Lung (tissue), 12 donors: ENCODE data around the gene COX4I1. TPM values are rescaled to one million over a fixed set of nuclear protein-coding genes. Genes with fewer than 3 reads are reported as not detected.

Experiments
- ATAC-seq: fragments of 200-7000 bp; cut with Tn5 transposase; one replicate; pipeline ENCODE4 v1.9.1; 2020; ENCODE audit warnings: moderate number of reproducible peaks; ENCODE audit not compliant: insufficient read depth, low FRiP score
- DNase-seq, 3 donors: peaks; one replicate each; pipeline ENCODE4 v3.0.0-alpha.2; 2013 to 2017
- H3K27ac ChIP-seq, 2 donors: one replicate each; pipeline ENCODE4 v1.5.1; 2013; ENCODE audit warnings: mild to moderate bottlenecking in 2 of 2, moderate library complexity in 2 of 2, control low read depth in 1 of 2, inconsistent platforms in 1 of 2, low read depth in 1 of 2, low read length in 1 of 2
- H3K27me3 ChIP-seq, 3 donors: one replicate each; pipeline ENCODE4 v1.5.1; 2013; ENCODE audit warnings: low read length in 2 of 3; ENCODE audit not compliant: control insufficient read depth in 3 of 3, insufficient read depth in 3 of 3
- H3K36me3 ChIP-seq, 4 donors: one replicate each; pipeline ENCODE4 v1.5.1; 2013; ENCODE audit warnings: low read length in 4 of 4, mild to moderate bottlenecking in 1 of 4, moderate library complexity in 1 of 4; ENCODE audit not compliant: control insufficient read depth in 4 of 4, insufficient read depth in 4 of 4
- H3K4me1 ChIP-seq, 5 donors: one replicate each; pipeline ENCODE4 v1.5.1; 2013; ENCODE audit warnings: low read length in 5 of 5, mild to moderate bottlenecking in 2 of 5, moderate library complexity in 1 of 5; ENCODE audit not compliant: control insufficient read depth in 5 of 5, insufficient read depth in 5 of 5
- H3K4me3 ChIP-seq: one replicate; pipeline ENCODE4 v1.5.1; 2013; ENCODE audit warnings: mild to moderate bottlenecking, control low read depth, moderate library complexity
- H3K9ac ChIP-seq, 2 donors: one replicate each; pipeline ENCODE4 v1.5.1; 2013; ENCODE audit warnings: low read length in 2 of 2, control low read depth in 1 of 2; ENCODE audit not compliant: insufficient read depth in 1 of 2
- H3K9me3 ChIP-seq, 4 donors: one replicate each; pipeline ENCODE4 v1.5.1; 2013; ENCODE audit warnings: low read length in 3 of 4, mild to moderate bottlenecking in 1 of 4, moderate library complexity in 1 of 4; ENCODE audit not compliant: control insufficient read depth in 4 of 4, insufficient read depth in 3 of 4
- WGBS, 2 donors: extraction: QIAGEN DNeasy Blood & Tissue Kit; methylation state at CpG; one replicate each; pipeline ENCODE4 v1.1.7; 2013; 5-methylcytosine and 5-hydroxymethylcytosine counted together
- polyA plus RNA-seq, 2 donors: library from polyadenylated mRNA; stranded (reverse); fragments of 200-250 nt; gene quantifications; one replicate each; pipeline ENCODE4 v1.2.1, GENCODE V29; 2013
- total RNA-seq, 2 donors: library from RNA; depleted of rRNA in 1 of 2; stranded (reverse); fragments of >200 nt in 1 of 2; gene quantifications; one replicate each; pipeline ENCODE4 v1.2.1, GENCODE V29; 2014 to 2021
- TF ChIP-seq, protein P1 (sequence below): IDR thresholded peaks from 2 replicates; pipeline ENCODE4 v1.5.1; 2012; ENCODE audit warnings: mild to moderate bottlenecking; ENCODE audit errors: control extremely low read depth, extremely low read depth
- donor health status: control.
- donor health status: control.
- donor health status: Bipolar disorder and iron deficiency.
- donor health status: healthy.
- donor health status: DM: yes; HTN: yes; CAD: no.

COX4I1 gene
- total and polyA plus RNA-seq, 4 donors = 243 to 1,291 (median 532) TPM

DNA sequence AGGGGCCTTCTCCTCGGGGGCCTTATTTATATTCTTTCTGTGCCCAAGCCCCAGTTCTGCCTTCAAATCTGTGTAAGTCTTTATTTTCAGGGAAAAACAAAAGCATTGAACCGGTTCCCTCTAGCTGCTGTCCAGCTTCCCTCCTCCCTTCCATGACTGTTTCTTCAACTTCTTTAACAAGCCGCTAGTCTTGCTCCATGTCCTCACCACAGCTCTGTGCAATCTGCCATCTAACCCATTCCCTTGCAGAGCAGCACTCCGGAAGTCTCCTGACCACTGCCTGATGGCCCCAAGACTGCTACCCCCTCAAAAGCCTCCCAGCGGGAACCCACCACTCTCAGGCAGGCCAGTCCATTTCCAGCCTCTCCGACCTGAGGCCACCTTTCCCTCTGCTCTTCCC, 17.0 kb upstream of the COX4I1 start:
- peaks cover 0 to 13% (median 2%) of the 10 kb centered on the region in 5 donors for H3K4me1 ChIP-seq
- WGBS, 2 donors = 48 to 75% methylated on average over 6 of the region's 6 CpGs
- TF ChIP-seq, protein P1, sequence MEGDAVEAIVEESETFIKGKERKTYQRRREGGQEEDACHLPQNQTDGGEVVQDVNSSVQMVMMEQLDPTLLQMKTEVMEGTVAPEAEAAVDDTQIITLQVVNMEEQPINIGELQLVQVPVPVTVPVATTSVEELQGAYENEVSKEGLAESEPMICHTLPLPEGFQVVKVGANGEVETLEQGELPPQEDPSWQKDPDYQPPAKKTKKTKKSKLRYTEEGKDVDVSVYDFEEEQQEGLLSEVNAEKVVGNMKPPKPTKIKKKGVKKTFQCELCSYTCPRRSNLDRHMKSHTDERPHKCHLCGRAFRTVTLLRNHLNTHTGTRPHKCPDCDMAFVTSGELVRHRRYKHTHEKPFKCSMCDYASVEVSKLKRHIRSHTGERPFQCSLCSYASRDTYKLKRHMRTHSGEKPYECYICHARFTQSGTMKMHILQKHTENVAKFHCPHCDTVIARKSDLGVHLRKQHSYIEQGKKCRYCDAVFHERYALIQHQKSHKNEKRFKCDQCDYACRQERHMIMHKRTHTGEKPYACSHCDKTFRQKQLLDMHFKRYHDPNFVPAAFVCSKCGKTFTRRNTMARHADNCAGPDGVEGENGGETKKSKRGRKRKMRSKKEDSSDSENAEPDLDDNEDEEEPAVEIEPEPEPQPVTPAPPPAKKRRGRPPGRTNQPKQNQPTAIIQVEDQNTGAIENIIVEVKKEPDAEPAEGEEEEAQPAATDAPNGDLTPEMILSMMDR = no peak
- H3K27me3 ChIP-seq = no peaks in the 10 kb centered on the region
- no peak overlapping the region for H3K27ac ChIP-seq
- H3K4me3 ChIP-seq = no peak overlapping the region
- ATAC-seq (no peak), DNase-seq (peak in 1 of 3 donors; percentile 32)
- no peaks in the 10 kb centered on the region for H3K9me3 ChIP-seq
- no peak overlapping the region for H3K9ac ChIP-seq
- H3K36me3 ChIP-seq = peaks cover 13 to 37% (median 25%) of the 10 kb centered on the region in 4 donors

DNA sequence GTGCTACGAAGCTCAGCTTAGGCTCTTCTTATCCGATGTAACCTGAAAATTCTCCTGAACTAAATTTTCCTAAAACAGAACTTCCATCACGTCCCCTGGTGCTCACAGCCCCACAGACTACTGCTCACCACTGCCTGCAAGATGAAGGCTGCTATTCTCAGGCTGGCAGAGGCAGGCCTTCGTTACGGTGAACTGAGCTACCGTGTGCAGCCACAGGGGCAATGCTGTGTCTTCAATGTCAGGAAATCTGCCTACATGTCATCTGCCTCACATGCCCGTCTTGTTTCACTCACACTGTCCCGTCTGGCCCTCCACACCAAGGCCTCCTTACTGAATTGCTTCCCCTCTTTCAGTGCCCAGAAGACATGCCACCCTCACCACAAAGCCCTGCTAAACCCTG, 16.1 kb upstream of the COX4I1 start:
- TF ChIP-seq, protein P1 = no peak
- H3K36me3 ChIP-seq = peaks cover 16 to 38% (median 31%) of the 10 kb centered on the region in 4 donors
- WGBS, 2 donors = 74 to 88% methylated on average over 8 of the region's 8 CpGs

DNA sequence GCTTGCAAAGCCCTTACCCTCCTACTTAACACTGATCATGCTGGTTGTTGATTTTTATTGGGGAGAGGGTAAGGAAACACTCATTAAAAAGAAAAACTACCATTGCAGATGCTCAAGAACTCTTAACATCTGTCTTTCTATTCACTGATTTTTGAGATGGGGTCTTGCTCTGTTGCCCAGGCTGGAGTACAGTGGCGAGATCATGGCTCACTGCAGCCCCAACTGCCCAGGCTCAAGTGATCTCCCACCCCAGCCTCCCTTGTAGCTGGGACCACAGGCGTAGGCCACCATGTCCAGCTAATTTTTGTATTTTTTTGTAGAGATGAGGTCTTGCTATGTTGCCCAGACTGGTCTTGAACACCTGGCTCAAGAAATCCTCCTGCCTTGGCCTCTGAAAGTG, 14.7 kb upstream of the COX4I1 start:
- Histone ChIP-seq H3K9me3 (no peaks in the 10 kb centered on the region), H3K27ac (no peak overlapping the region), H3K4me3 (no peak overlapping the region), H3K4me1 (peaks cover 0 to 13% (median 0%) of the 10 kb centered on the region in 5 donors), H3K36me3 (peaks cover 11 to 36% (median 26%) of the 10 kb centered on the region in 4 donors), H3K9ac (no peak overlapping the region), H3K27me3 (no peaks in the 10 kb centered on the region)
- TF ChIP-seq, protein P1 = no peak
- 98% methylated on average over 2 of the region's 2 CpGs for WGBS, 2 donors
- ATAC-seq (no peak), DNase-seq (no peak)

More for the DNA sequence above, 16.1 kb upstream of the COX4I1 start:
- no peaks in the 10 kb centered on the region for H3K9me3 ChIP-seq
- DNase-seq = no peak
- ATAC-seq = no peak
- no peak overlapping the region for H3K9ac ChIP-seq
- H3K27ac ChIP-seq = no peak overlapping the region
- no peak overlapping the region for H3K4me3 ChIP-seq
- H3K4me1 ChIP-seq = peaks cover 0 to 13% (median 2%) of the 10 kb centered on the region in 5 donors
- no peaks in the 10 kb centered on the region for H3K27me3 ChIP-seq

DNA sequence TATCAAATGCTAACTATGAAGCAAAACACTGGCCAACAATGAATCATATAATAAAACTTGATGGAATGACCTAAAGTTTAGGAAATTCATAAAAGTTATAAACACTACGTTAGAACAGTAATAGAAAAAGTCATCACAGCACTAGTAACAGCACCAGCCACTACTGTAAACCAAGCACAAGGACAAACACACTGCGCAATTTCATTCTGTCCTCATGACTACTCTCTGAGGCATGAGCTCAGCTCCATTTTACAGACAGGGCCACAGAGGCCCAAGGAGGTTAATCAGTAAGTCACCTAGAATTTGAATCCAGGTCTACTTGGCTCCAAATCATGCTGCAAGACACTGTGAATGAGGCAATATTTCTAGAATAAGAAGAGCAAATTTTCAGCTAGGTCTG, 13.6 kb upstream of the COX4I1 start:
- 88 to 91% methylated on average over 2 of the region's 2 CpGs for WGBS, 2 donors
- H3K4me3 ChIP-seq = no peak overlapping the region
- TF ChIP-seq, protein P1 = no peak
- no peak overlapping the region for H3K9ac ChIP-seq
- peaks cover 6 to 25% (median 21%) of the 10 kb centered on the region in 4 donors for H3K36me3 ChIP-seq
- H3K27me3 ChIP-seq = no peaks in the 10 kb centered on the region
- H3K27ac ChIP-seq = no peak overlapping the region
- DNase-seq (no peak), ATAC-seq (no peak)
- peaks cover 0 to 13% (median 0%) of the 10 kb centered on the region in 5 donors for H3K4me1 ChIP-seq
- H3K9me3 ChIP-seq = no peaks in the 10 kb centered on the region
